Measurements from ENCODE around the gene C1QTNF2. TPM values are rescaled to one million over a fixed set of nuclear protein-coding genes. Genes with fewer than 3 reads are reported as not detected.

C1QTNF2 gene
- total and polyA plus RNA-seq, 2 of the 13 experiments (the other 11 are each of a cell fraction or from before 2014, with no cell fraction given), result not detected

DNA sequence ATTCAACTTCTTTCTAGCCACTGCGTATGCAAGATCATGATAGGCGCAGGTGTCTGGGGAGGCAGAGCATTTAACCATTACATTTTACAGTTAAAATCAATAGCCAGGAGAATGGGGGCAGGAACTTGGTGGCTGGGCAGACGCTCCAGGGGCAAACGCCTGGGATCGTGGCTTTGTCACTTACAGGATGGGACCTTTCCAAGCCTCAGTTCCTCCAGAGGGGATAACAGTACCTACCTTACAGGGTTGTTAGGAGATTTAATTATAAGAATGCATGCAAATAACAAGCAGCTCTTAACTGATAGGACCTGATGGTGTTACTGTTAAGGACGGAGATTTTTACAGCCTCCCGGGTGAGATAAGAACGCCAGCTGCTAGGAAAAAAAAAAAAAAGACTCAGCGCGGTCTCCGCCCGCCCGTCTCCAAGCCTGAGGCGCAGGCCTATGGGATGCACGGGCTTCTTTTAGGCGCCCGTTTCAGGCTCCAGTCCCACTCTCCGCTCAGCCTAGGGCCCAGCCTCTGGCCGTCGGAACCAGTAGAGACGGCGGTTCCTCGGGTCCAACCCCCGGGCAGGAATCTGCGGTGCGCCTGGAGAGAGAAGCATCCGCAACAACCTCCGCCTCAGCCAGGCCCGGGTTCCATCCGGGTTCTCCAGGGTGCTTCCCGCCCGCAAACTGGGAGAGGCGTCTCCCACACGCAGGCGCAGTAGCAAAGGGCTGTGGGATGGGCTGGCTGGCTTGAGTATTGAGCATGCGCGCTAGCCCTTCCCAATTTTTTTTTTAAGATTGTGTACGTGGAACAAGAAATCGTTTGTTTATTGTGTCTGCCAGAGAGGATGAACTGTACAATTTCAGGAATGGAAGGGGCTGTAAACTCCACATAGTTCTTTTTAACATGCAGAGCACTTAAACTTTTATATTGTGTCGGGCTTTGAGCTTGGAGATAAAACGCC, 29.3 kb upstream of the C1QTNF2 start, which contains the start of gene FAM200C (continued):
- TF ChIP-seq PAF1 (CRISPR knock-in tag; IDR thresholded peaks at IDR 0.05), result no peak
- TF ChIP-seq, protein P1, sequence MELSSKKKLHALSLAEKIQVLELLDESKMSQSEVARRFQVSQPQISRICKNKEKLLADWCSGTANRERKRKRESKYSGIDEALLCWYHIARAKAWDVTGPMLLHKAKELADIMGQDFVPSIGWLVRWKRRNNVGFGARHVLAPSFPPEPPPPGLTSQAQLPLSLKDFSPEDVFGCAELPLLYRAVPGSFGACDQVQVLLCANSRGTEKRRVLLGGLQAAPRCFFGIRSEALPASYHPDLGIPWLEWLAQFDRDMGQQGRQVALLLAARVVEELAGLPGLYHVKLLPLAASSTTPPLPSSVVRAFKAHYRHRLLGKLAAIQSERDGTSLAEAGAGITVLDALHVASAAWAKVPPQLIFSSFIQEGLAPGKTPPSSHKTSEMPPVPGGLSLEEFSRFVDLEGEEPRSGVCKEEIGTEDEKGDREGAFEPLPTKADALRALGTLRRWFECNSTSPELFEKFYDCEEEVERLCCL (CRISPR knock-in tag; IDR thresholded peaks at IDR 0.05; ENCODE audit: borderline replicate concordance), result no peak
- peak; percentile 100 for TF ChIP-seq PHF8 (CRISPR knock-in tag; IDR thresholded peaks at IDR 0.05)
- TF ChIP-seq SMAD3 (CRISPR knock-in tag; IDR thresholded peaks at IDR 0.05), result peak; percentile 33; the same call in 1 of the 2 replicates
- TF ChIP-seq NFKB2 (CRISPR knock-in tag; IDR thresholded peaks at IDR 0.05; ENCODE audit: borderline replicate concordance), result peak; percentile 69; the same call in 1 of the 2 replicates
- no peak for TF ChIP-seq RFXANK (CRISPR knock-in tag; IDR thresholded peaks at IDR 0.05)
- TF ChIP-seq, protein P2, sequence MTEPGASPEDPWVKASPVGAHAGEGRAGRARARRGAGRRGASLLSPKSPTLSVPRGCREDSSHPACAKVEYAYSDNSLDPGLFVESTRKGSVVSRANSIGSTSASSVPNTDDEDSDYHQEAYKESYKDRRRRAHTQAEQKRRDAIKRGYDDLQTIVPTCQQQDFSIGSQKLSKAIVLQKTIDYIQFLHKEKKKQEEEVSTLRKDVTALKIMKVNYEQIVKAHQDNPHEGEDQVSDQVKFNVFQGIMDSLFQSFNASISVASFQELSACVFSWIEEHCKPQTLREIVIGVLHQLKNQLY (CRISPR knock-in tag; IDR thresholded peaks at IDR 0.05), result no peak
- no peak for TF ChIP-seq KDM3A (CRISPR knock-in tag; IDR thresholded peaks at IDR 0.05; ENCODE audit: low read depth)
- peak; percentile 77 for TF ChIP-seq HIVEP1 (CRISPR knock-in tag; IDR thresholded peaks at IDR 0.05)
- no peak for TF ChIP-seq LCORL (IDR thresholded peaks at IDR 0.05)
- TF ChIP-seq LCORL (CRISPR knock-in tag; IDR thresholded peaks at IDR 0.05), result peak; percentile 41; the same call in 1 of the 2 replicates
- peak; percentile 73 for TF ChIP-seq AGO1 (IDR thresholded peaks at IDR 0.05; ENCODE audit: low read depth, low read length, poor library complexity, severe bottlenecking)
- TF ChIP-seq ZNF605 (CRISPR knock-in tag; IDR thresholded peaks at IDR 0.05), result peak; percentile 64; the same call in 1 of the 2 replicates
- TF ChIP-seq ARNT2 (CRISPR knock-in tag; IDR thresholded peaks at IDR 0.05; ENCODE audit: low read depth), result 0 out of 2 replicates have a peak, but pooled peaks have one; percentile 64
- TF ChIP-seq, protein P3, sequence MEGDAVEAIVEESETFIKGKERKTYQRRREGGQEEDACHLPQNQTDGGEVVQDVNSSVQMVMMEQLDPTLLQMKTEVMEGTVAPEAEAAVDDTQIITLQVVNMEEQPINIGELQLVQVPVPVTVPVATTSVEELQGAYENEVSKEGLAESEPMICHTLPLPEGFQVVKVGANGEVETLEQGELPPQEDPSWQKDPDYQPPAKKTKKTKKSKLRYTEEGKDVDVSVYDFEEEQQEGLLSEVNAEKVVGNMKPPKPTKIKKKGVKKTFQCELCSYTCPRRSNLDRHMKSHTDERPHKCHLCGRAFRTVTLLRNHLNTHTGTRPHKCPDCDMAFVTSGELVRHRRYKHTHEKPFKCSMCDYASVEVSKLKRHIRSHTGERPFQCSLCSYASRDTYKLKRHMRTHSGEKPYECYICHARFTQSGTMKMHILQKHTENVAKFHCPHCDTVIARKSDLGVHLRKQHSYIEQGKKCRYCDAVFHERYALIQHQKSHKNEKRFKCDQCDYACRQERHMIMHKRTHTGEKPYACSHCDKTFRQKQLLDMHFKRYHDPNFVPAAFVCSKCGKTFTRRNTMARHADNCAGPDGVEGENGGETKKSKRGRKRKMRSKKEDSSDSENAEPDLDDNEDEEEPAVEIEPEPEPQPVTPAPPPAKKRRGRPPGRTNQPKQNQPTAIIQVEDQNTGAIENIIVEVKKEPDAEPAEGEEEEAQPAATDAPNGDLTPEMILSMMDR (CRISPR knock-in tag; IDR thresholded peaks at IDR 0.05), result no peak
- TF ChIP-seq HDAC6 (IDR thresholded peaks at IDR 0.05; ENCODE audit: low read depth, low read length), result no peak
- no peak for TF ChIP-seq JARID2 (CRISPR knock-in tag; IDR thresholded peaks at IDR 0.05; ENCODE audit: insufficient replicate concordance)
- TF ChIP-seq JUN (CRISPR knock-in tag; IDR thresholded peaks at IDR 0.05), result no peak
- no peak for TF ChIP-seq ZC3H4 (CRISPR knock-in tag; IDR thresholded peaks at IDR 0.05; ENCODE audit: borderline replicate concordance)
- TF ChIP-seq ZNF296 (CRISPR knock-in tag; conservative IDR thresholded peaks at IDR 0.05), result no peak
- peak; percentile 72; the same call in 1 of the 2 replicates for TF ChIP-seq ZNF230 (CRISPR knock-in tag; IDR thresholded peaks at IDR 0.05)
- TF ChIP-seq, protein P4, sequence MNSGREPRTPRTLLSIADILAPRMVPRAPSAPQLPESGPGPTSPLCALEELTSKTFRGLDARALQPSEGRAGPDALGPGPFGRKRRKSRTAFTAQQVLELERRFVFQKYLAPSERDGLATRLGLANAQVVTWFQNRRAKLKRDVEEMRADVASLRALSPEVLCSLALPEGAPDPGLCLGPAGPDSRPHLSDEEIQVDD (CRISPR knock-in tag; IDR thresholded peaks at IDR 0.05; ENCODE audit: borderline replicate concordance), result no peak
- TF ChIP-seq ZNF30 (CRISPR knock-in tag; IDR thresholded peaks at IDR 0.05), result no peak
- TF ChIP-seq ZNF121 (CRISPR knock-in tag; IDR thresholded peaks at IDR 0.05), result no peak
- TF ChIP-seq ZFP1 (CRISPR knock-in tag; IDR thresholded peaks at IDR 0.05), result no peak
- 0 out of 2 replicates have a peak, but pooled peaks have one; percentile 63 for TF ChIP-seq ZNF546 (CRISPR knock-in tag; conservative IDR thresholded peaks at IDR 0.05)
- no peak for TF ChIP-seq ZNF331 (CRISPR knock-in tag; IDR thresholded peaks at IDR 0.05)
- TF ChIP-seq NCOR1 (IDR thresholded peaks at IDR 0.05; ENCODE audit: borderline replicate concordance, low read length), result no peak; the same call in 1 of the 2 replicates
